ENCODE results near the gene IP6K3. TPM values are rescaled to one million over a fixed set of nuclear protein-coding genes. Genes with fewer than 3 reads are reported as not detected.

IP6K3 gene
- total and polyA plus RNA-seq, 3 experiments from 2014 or later, result not detected

DNA sequence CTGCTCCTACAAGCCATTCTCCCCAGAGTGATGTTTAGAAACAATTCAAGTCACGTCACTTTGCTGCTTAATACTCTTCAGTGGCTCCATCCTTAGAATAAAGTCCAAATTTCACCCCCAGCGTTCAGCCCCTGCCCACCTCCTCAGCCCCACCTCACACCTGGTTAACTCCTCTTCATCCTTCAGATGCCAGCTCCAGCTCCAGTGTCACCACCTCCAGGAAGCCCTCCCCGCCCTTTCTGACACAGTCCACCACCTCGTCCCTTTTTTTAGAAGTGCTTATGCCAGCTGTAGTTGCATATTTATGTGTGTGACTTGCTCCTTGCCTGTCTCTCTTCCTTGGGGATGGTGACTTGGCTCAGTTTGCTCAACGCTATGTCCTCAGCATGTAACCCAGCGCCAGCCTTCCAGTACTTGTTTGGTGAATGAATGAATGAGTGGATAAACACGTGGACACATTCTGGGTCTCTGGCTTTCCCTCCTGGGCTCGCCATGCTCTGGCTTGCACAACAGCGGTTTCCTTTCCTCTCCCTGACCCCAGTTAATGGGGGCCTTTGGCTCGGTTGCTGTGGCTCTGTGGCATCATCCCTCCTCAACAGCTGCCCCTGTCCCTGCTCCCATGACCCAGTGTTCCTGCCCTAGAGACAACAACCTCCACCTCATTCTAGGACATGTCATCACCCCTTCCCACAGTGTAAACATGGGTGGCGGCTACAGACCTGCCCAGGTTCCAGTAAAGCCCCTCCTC lies 3.7 kb upstream of the IP6K3 start:
- no peaks in the 10 kb centered on the region for H3K36me3 ChIP-seq (ENCODE audit: insufficient read depth, low read length)
- H3K4me3 ChIP-seq (ENCODE audit: low read length), result no peak overlapping the region
- POLR2A ChIA-PET, result no interaction called here
- peak overlapping the region in 1 of 8 donors; percentile 86 for H3K27ac Mint-ChIP-seq
- no peak overlapping the region for H3K27ac ChIP-seq (ENCODE audit: low read depth, low read length)
- CTCF ChIA-PET, result no interaction called here
- H3K27me3 Mint-ChIP-seq, result peaks cover 7 to 12% of the 10 kb centered on the region in 2 donors
- H3K4me1 ChIP-seq (ENCODE audit: insufficient read depth, low read length), result no peaks in the 10 kb centered on the region
- no peak for DNase-seq
- H3K9me3 Mint-ChIP-seq, result no peaks in the 10 kb centered on the region
- peaks cover 4% of the 10 kb centered on the region for H3K27me3 ChIP-seq (ENCODE audit: insufficient read depth, low read length, poor library complexity, severe bottlenecking)
- H3K36me3 Mint-ChIP-seq, result no peaks in the 10 kb centered on the region
- no peak overlapping the region for H3K4me3 Mint-ChIP-seq
- H3K4me1 Mint-ChIP-seq, result no peaks in the 10 kb centered on the region
- H3K9me3 ChIP-seq (ENCODE audit: low read length), result no peaks in the 10 kb centered on the region

DNA sequence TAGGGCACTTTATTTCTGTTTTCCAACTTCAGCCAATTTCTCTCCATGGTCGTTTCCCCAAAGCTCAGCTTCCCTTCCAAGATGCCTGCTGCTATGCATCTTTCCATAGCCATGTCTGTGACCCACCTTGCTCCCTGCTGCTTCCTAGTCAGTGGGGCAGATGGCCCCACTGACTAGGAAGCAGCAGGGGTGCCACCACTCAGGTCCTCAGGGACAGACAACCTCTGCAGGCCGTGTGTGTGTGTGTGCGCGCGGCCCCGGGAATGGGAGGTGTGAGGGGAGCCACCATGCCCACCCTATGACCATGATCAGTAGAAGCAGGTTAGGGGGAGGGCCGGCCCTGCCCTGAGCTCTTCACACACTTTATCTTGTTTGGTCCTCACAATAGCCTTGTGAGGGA lies 2.7 kb upstream of the IP6K3 start:
- CTCF ChIA-PET, result no interaction called here
- Histone ChIP-seq H3K27me3 (ENCODE audit: insufficient read depth, low read length, poor library complexity, severe bottlenecking) (peaks cover 4% of the 10 kb centered on the region), H3K9me3 (ENCODE audit: low read length) (no peaks in the 10 kb centered on the region), H3K4me3 (ENCODE audit: low read length) (no peak overlapping the region), H3K4me1 (ENCODE audit: insufficient read depth, low read length) (no peaks in the 10 kb centered on the region), H3K36me3 (ENCODE audit: insufficient read depth, low read length) (no peaks in the 10 kb centered on the region), H3K27ac (ENCODE audit: low read depth, low read length) (no peak overlapping the region)
- H3K27ac Mint-ChIP-seq, result no peak overlapping the region
- H3K9me3 Mint-ChIP-seq, result no peaks in the 10 kb centered on the region
- H3K36me3 Mint-ChIP-seq, result no peaks in the 10 kb centered on the region
- POLR2A ChIA-PET, result no interaction called here
- no peak for DNase-seq
- no peak overlapping the region for H3K4me3 Mint-ChIP-seq
- peaks cover under 1% of the 10 kb centered on the region in 3 donors for H3K4me1 Mint-ChIP-seq
- peaks cover 8 to 12% of the 10 kb centered on the region in 2 donors for H3K27me3 Mint-ChIP-seq

DNA sequence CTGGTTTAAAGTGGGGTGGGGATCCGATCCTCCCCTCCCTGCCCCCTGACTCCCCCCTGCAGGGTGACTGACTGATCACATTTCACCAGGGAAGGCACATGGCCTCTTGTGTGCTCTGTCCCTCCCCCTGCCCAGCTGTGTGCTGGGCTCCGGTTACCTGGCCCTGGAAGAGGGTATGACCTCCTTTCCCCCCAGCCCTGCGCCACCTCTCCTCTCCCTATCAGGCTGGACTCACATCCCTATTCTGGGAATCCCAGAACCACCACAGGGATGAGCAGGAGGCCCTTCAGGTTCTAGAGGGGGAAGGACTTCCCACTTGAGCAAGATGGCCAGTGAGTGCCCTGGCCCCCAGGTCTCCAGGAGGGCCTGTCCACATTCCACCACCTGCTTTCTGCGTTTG lies 2.1 kb upstream of the IP6K3 start:
- Histone ChIP-seq H3K4me1 (ENCODE audit: insufficient read depth, low read length) (no peaks in the 10 kb centered on the region), H3K27me3 (ENCODE audit: insufficient read depth, low read length, poor library complexity, severe bottlenecking) (peaks cover 4% of the 10 kb centered on the region), H3K36me3 (ENCODE audit: insufficient read depth, low read length) (no peaks in the 10 kb centered on the region), H3K9me3 (ENCODE audit: low read length) (no peaks in the 10 kb centered on the region), H3K27ac (ENCODE audit: low read depth, low read length) (no peak overlapping the region), H3K4me3 (ENCODE audit: low read length) (no peak overlapping the region)
- Mint-ChIP-seq H3K4me1 (peaks cover 4 to 5% (median 5%) of the 10 kb centered on the region in 3 donors), H3K27ac (no peak overlapping the region), H3K36me3 (no peaks in the 10 kb centered on the region), H3K27me3 (peaks cover 12% of the 10 kb centered on the region in 2 donors), H3K4me3 (no peak overlapping the region), H3K9me3 (no peaks in the 10 kb centered on the region)
- POLR2A ChIA-PET, result no interaction called here
- DNase-seq, result no peak
- CTCF ChIA-PET, result interaction anchor here (0.7 kb wide), 1 partner anchor 163 kb away, joined by 5 read pairs; no protein-coding TSS in a partner anchor

DNA sequence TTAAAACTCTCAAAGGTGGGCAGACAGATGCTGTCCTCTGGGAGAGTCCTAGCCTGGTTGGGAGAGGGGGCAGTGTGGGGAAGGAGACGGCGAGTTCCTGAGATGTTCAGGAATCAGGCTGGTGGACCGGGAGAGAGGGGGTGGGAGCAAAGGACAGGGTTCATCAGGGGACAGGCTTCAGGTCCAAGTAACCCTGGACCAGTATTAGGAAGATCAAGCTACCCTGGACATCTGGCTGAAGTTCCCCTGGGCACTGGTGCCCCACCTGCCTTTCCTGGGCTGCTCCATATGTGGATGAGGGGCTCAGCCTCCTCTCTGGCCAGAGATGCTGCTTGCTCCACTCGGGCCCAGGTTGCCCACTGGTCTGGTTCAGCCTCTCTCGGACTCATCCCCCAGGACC lies 1.1 kb upstream of the IP6K3 start:
- H3K9me3 Mint-ChIP-seq, result no peaks in the 10 kb centered on the region
- no peaks in the 10 kb centered on the region for H3K36me3 ChIP-seq (ENCODE audit: insufficient read depth, low read length)
- H3K27me3 ChIP-seq (ENCODE audit: insufficient read depth, low read length, poor library complexity, severe bottlenecking), result peaks cover 4% of the 10 kb centered on the region
- H3K4me1 ChIP-seq (ENCODE audit: insufficient read depth, low read length), result no peaks in the 10 kb centered on the region
- H3K4me3 Mint-ChIP-seq, result no peak overlapping the region
- no peak overlapping the region for H3K4me3 ChIP-seq (ENCODE audit: low read length)
- H3K36me3 Mint-ChIP-seq, result no peaks in the 10 kb centered on the region
- no peak overlapping the region for H3K27ac ChIP-seq (ENCODE audit: low read depth, low read length)
- POLR2A ChIA-PET, result no interaction called here
- DNase-seq, result no peak
- H3K27ac Mint-ChIP-seq, result no peak overlapping the region
- no peaks in the 10 kb centered on the region for H3K9me3 ChIP-seq (ENCODE audit: low read length)
- H3K27me3 Mint-ChIP-seq, result peaks cover 12% of the 10 kb centered on the region in 2 donors
- H3K4me1 Mint-ChIP-seq, result peaks cover 4 to 5% (median 5%) of the 10 kb centered on the region in 3 donors
- CTCF ChIA-PET, result no interaction called here

DNA sequence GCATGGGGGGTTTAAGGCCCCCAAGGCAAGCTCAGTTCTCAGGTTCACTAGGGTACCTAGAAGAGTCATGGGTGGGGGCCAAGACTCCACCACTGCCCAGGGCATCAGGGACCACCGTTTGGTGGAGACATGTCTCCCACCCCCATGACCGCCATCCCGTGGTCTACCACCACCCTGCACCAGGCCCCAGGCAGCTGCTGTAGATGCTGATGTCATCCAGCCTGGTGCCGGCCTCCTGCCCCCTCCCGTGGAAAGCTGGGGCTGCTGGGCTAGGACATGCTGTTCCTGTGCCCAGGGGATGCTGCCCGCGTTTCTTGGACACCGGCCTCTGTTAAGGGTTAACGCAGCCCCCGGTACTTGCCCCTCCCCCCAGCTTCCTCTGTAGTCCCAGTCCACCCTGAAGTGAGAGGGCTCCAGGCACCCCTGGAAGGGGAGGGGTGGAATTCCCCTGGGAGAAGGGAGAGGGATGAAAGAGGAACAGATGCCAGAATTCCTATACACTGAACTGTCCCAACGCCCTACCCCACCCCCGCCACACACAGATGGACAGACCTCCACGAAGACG lies 587 bp downstream of the IP6K3 start:
- Mint-ChIP-seq H3K4me3 (no peak overlapping the region), H3K27ac (no peak overlapping the region), H3K36me3 (no peaks in the 10 kb centered on the region), H3K4me1 (peaks cover 4 to 5% (median 5%) of the 10 kb centered on the region in 3 donors), H3K9me3 (no peaks in the 10 kb centered on the region), H3K27me3 (peaks cover 12 to 21% of the 10 kb centered on the region in 2 donors)
- no peak overlapping the region for H3K4me3 ChIP-seq (ENCODE audit: low read length)
- no peak for DNase-seq
- H3K36me3 ChIP-seq (ENCODE audit: insufficient read depth, low read length), result no peaks in the 10 kb centered on the region
- peaks cover 4% of the 10 kb centered on the region for H3K27me3 ChIP-seq (ENCODE audit: insufficient read depth, low read length, poor library complexity, severe bottlenecking)
- POLR2A ChIA-PET, result no interaction called here
- CTCF ChIA-PET, result interaction anchor here (0.5 to 3.4 kb wide), 7 partner anchors 14 to 409 kb away, joined by 3 to 21 read pairs (median 3); no protein-coding TSS in a partner anchor
- no peak overlapping the region for H3K27ac ChIP-seq (ENCODE audit: low read depth, low read length)
- H3K9me3 ChIP-seq (ENCODE audit: low read length), result no peaks in the 10 kb centered on the region
- no peaks in the 10 kb centered on the region for H3K4me1 ChIP-seq (ENCODE audit: insufficient read depth, low read length)

DNA sequence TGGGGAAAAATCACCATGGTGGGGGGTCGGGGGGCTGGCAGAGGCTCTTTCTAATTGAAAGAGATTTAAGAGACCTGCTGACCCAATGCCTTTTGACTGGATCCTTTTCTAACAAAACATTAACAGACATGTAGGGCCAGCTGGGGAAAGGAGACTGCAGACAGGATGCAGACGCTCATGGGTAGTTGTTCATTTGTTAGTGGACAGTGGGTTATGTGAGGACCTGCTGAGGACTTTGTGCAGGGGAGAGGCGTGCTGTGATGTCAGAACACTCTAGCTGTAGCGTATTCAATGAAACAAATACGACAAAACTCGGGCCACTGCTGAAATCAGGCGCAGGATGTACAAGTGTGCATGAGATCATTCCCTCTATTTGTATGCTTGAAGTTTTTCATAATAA lies 1.2 kb downstream of the IP6K3 start:
- no peaks in the 10 kb centered on the region for H3K9me3 ChIP-seq (ENCODE audit: low read length)
- H3K27me3 ChIP-seq (ENCODE audit: insufficient read depth, low read length, poor library complexity, severe bottlenecking), result peaks cover 4% of the 10 kb centered on the region
- H3K4me1 ChIP-seq (ENCODE audit: insufficient read depth, low read length), result no peaks in the 10 kb centered on the region
- H3K27ac ChIP-seq (ENCODE audit: low read depth, low read length), result no peak overlapping the region
- H3K9me3 Mint-ChIP-seq, result no peaks in the 10 kb centered on the region
- no peaks in the 10 kb centered on the region for H3K36me3 ChIP-seq (ENCODE audit: insufficient read depth, low read length)
- peak overlapping the region in 1 of 7 donors; percentile 6 for H3K4me3 Mint-ChIP-seq
- peak overlapping the region in 1 of 8 donors; percentile 5 for H3K27ac Mint-ChIP-seq
- H3K27me3 Mint-ChIP-seq, result peaks cover 12 to 21% of the 10 kb centered on the region in 2 donors
- no peak for DNase-seq
- CTCF ChIA-PET, result interaction anchor here (0.5 to 3.4 kb wide), 8 partner anchors 14 to 410 kb away, joined by 3 to 21 read pairs (median 4); no protein-coding TSS in a partner anchor
- peaks cover 4 to 5% (median 5%) of the 10 kb centered on the region in 3 donors for H3K4me1 Mint-ChIP-seq
- H3K36me3 Mint-ChIP-seq, result no peaks in the 10 kb centered on the region
- POLR2A ChIA-PET, result no interaction called here
- H3K4me3 ChIP-seq (ENCODE audit: low read length), result no peak overlapping the region

DNA sequence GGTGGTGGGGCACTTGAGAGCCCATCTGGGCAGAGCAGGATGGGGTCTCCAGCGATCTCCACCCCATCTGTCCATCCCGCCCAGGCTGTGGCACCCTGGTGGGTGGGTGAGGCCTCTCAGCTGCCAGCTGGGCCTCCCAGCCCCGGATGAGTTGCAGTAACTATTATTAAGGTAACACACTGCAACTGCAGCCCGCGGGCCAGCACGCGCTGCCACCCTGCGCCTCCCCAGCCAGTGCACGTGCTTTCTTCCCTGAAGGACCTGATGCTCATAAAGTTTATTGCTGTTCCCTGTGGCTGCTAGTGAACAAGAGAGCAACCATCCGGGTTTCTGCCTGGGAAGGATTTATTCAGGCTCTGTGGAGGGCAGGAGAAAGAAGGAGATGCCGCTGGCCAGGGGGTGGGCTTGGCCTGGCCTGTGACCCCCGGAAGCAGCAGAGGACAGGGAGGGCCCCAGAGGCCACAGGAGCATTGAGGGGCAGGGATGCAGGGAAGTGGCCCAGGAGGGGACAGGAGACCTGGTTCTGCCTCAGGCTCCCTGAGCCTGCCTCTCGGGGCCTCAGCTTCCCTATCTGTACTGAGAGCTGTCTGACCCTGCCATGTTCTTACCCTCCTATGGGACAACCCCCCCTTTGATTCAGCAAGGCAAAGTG lies 1.7 kb downstream of the IP6K3 start:
- Histone ChIP-seq H3K4me3 (ENCODE audit: low read length) (no peak overlapping the region), H3K27ac (ENCODE audit: low read depth, low read length) (no peak overlapping the region), H3K27me3 (ENCODE audit: insufficient read depth, low read length, poor library complexity, severe bottlenecking) (peaks cover 4% of the 10 kb centered on the region), H3K9me3 (ENCODE audit: low read length) (no peaks in the 10 kb centered on the region), H3K4me1 (ENCODE audit: insufficient read depth, low read length) (no peaks in the 10 kb centered on the region), H3K36me3 (ENCODE audit: insufficient read depth, low read length) (no peaks in the 10 kb centered on the region)
- no peaks in the 10 kb centered on the region for H3K9me3 Mint-ChIP-seq
- DNase-seq, result no peak
- H3K27me3 Mint-ChIP-seq, result peaks cover 12 to 21% of the 10 kb centered on the region in 2 donors
- H3K4me3 Mint-ChIP-seq, result no peak overlapping the region
- H3K4me1 Mint-ChIP-seq, result peaks cover 4 to 5% (median 5%) of the 10 kb centered on the region in 3 donors
- CTCF ChIA-PET, result interaction anchor here (0.7 to 3.4 kb wide), 17 partner anchors 17 to 411 kb away, joined by 3 to 21 read pairs (median 4); partner anchors contain the start of gene LEMD2
- POLR2A ChIA-PET, result interaction anchor here (1.5 kb wide), 1 partner anchor 33 kb away, joined by 4 read pairs; the partner anchor contains the start of gene UQCC2
- H3K27ac Mint-ChIP-seq, result no peak overlapping the region
- no peaks in the 10 kb centered on the region for H3K36me3 Mint-ChIP-seq
